HEK293 (cell line): ENCODE measurements around the gene UGT1A8.

Experiments used
- CTCF ChIA-PET: fragments of 350-600 bp; formaldehyde crosslinking; extraction: SDS; loops from one replicate; lab custom pipeline; 2021; ENCODE audit warnings: antibody characterized with exemption; lab: Yijun Ruan, JAX
- POLR2A ChIA-PET: fragments of 300-600 bp; formaldehyde crosslinking; extraction: SDS; loops from one replicate; lab custom pipeline; 2020; ENCODE audit warnings: antibody characterized with exemption, inconsistent platforms; lab: Yijun Ruan, JAX
- H3K27ac ChIP-seq: fragments of 200-500 bp; sonication (Bioruptor generic); 2 replicates; pipeline ENCODE4 v1.5.1; 2014; ENCODE audit warnings: low read depth, low read length, control low read depth, inconsistent platforms; ENCODE audit errors: extremely low read depth
- H3K36me3 ChIP-seq, 2 experiments: fragments of 200-500 bp in 1 of 2; sonication (Bioruptor generic) in 1 of 2; 1 replicate in 1 of 2; 2 replicates in 1 of 2; pipeline ENCODE4 v1.5.1; 2014 to 2017; ENCODE audit warnings: inconsistent platforms in 2 of 2, low read length in 2 of 2; ENCODE audit not compliant: control insufficient read depth in 2 of 2, insufficient read depth in 1 of 2
- H3K4me1 ChIP-seq: fragments of 200-500 bp; sonication (Bioruptor generic); 2 replicates; pipeline ENCODE4 v1.5.1; 2014; ENCODE audit warnings: mild to moderate bottlenecking, low read length, inconsistent platforms; ENCODE audit not compliant: control insufficient read depth, insufficient read depth
- H3K4me3 ChIP-seq: 2 replicates; pipeline ENCODE4 v1.5.1; 2011; ENCODE audit warnings: low read depth, mild to moderate bottlenecking, control low read depth, low read length, moderate library complexity
- H3K9me3 ChIP-seq: fragments of 200-500 bp; sonication (Bioruptor generic); 2 replicates; pipeline ENCODE4 v1.5.1; 2014; ENCODE audit warnings: low read depth, low read length, inconsistent platforms; ENCODE audit not compliant: control insufficient read depth, insufficient read depth
- BCL11B ChIP-seq: fragments of 450-650 bp; formaldehyde crosslinking; IDR thresholded peaks from 2 replicates; pipeline ENCODE4 v1.5.1; 2016; ENCODE audit warnings: low read depth, missing biosample characterization, missing genetic modification characterization
- EGR2 ChIP-seq: fragments of 450-650 bp; formaldehyde crosslinking; IDR thresholded peaks from 2 replicates; pipeline ENCODE4 v1.5.1; 2016; ENCODE audit warnings: low read depth, missing biosample characterization, missing genetic modification characterization
- GFI1B ChIP-seq: fragments of 450-650 bp; formaldehyde crosslinking; IDR thresholded peaks from 2 replicates; pipeline ENCODE4 v1.5.1; 2016; ENCODE audit warnings: missing biosample characterization, missing genetic modification characterization
- GLIS2 ChIP-seq: fragments of 450-650 bp; formaldehyde crosslinking; IDR thresholded peaks from 2 replicates; pipeline ENCODE4 v1.5.1; 2016; ENCODE audit warnings: missing biosample characterization, missing genetic modification characterization
- HOXC10 ChIP-seq: sonication (generic); formaldehyde crosslinking; IDR thresholded peaks from 2 replicates; pipeline ENCODE4 v1.8.1; 2023; ENCODE audit warnings: mild to moderate bottlenecking, missing genetic modification reagents
- KLF9 ChIP-seq: fragments of 450-650 bp; formaldehyde crosslinking; IDR thresholded peaks from 2 replicates; pipeline ENCODE4 v1.5.1; 2016; ENCODE audit warnings: missing biosample characterization, missing genetic modification characterization, low read depth
- MZF1 ChIP-seq: fragments of 450-650 bp; formaldehyde crosslinking; IDR thresholded peaks from 2 replicates; pipeline ENCODE4 v1.5.1; 2017; ENCODE audit warnings: missing biosample characterization, missing genetic modification characterization, borderline replicate concordance
- OSR2 ChIP-seq: fragments of 450-650 bp; formaldehyde crosslinking; IDR thresholded peaks from 2 replicates; pipeline ENCODE4 v1.5.1; 2016; ENCODE audit warnings: missing biosample characterization, missing genetic modification characterization
- PRDM4 ChIP-seq: fragments of 450-650 bp; formaldehyde crosslinking; IDR thresholded peaks from 2 replicates; pipeline ENCODE4 v1.5.1; 2017; ENCODE audit warnings: missing biosample characterization, missing genetic modification characterization
- SETDB1 ChIP-seq: IDR thresholded peaks from one replicate; pipeline ENCODE4 v1.6.1; 2017; ENCODE audit warnings: mild to moderate bottlenecking, low read length, moderate library complexity, mixed read lengths; ENCODE audit not compliant: insufficient read length
- YY2 ChIP-seq: fragments of 450-650 bp; formaldehyde crosslinking; IDR thresholded peaks from 2 replicates; pipeline ENCODE4 v1.5.1; 2016; ENCODE audit warnings: missing biosample characterization, missing genetic modification characterization
- ZFHX2 ChIP-seq: fragments of 450-650 bp; formaldehyde crosslinking; conservative IDR thresholded peaks from 2 replicates; pipeline ENCODE4 v1.5.1; 2016; ENCODE audit warnings: missing biosample characterization, missing genetic modification characterization
- ZFP3 ChIP-seq: fragments of 450-650 bp; formaldehyde crosslinking; IDR thresholded peaks from 2 replicates; pipeline ENCODE4 v1.5.1; 2016; ENCODE audit warnings: low read depth, missing biosample characterization, missing genetic modification characterization
- ZFP41 ChIP-seq: fragments of 450-650 bp; formaldehyde crosslinking; IDR thresholded peaks from 2 replicates; pipeline ENCODE4 v1.5.1; 2016; ENCODE audit warnings: missing biosample characterization, missing genetic modification characterization, borderline replicate concordance
- ZNF112 ChIP-seq: fragments of 450-650 bp; formaldehyde crosslinking; IDR thresholded peaks from 2 replicates; pipeline ENCODE4 v1.5.0; 2017; ENCODE audit warnings: missing biosample characterization, missing genetic modification characterization
- ZNF140 ChIP-seq: fragments of 450-650 bp; formaldehyde crosslinking; IDR thresholded peaks from 2 replicates; pipeline ENCODE4 v1.5.1; 2016; ENCODE audit warnings: missing biosample characterization, missing genetic modification characterization
- ZNF16 ChIP-seq: fragments of 450-650 bp; formaldehyde crosslinking; IDR thresholded peaks from 2 replicates; pipeline ENCODE4 v1.5.1; 2016; ENCODE audit warnings: low read depth, missing biosample characterization, missing genetic modification characterization
- ZNF2 ChIP-seq: fragments of 450-650 bp; formaldehyde crosslinking; IDR thresholded peaks from 2 replicates; pipeline ENCODE4 v1.5.1; 2016; ENCODE audit warnings: missing biosample characterization, missing genetic modification characterization
- ZNF214 ChIP-seq: fragments of 450-650 bp; formaldehyde crosslinking; IDR thresholded peaks from 2 replicates; pipeline ENCODE4 v1.5.1; 2017; ENCODE audit warnings: missing biosample characterization, mild to moderate bottlenecking, missing genetic modification characterization, borderline replicate concordance
- ZNF223 ChIP-seq: fragments of 450-650 bp; formaldehyde crosslinking; IDR thresholded peaks from 2 replicates; pipeline ENCODE4 v1.5.1; 2016; ENCODE audit warnings: missing biosample characterization, missing genetic modification characterization
- ZNF248 ChIP-seq: fragments of 450-650 bp; formaldehyde crosslinking; IDR thresholded peaks from 2 replicates; pipeline ENCODE4 v1.5.1; 2017; ENCODE audit warnings: missing biosample characterization, missing genetic modification characterization
- ZNF26 ChIP-seq: fragments of 450-650 bp; formaldehyde crosslinking; IDR thresholded peaks from 2 replicates; pipeline ENCODE4 v1.5.1; 2016; ENCODE audit warnings: missing biosample characterization, missing genetic modification characterization
- ZNF292 ChIP-seq: fragments of 450-650 bp; formaldehyde crosslinking; IDR thresholded peaks from 2 replicates; pipeline ENCODE4 v1.5.1; 2016; ENCODE audit warnings: low read depth, missing biosample characterization, missing genetic modification characterization, borderline replicate concordance
- ZNF350 ChIP-seq: fragments of 450-650 bp; formaldehyde crosslinking; IDR thresholded peaks from 2 replicates; pipeline ENCODE4 v1.5.0; 2017; ENCODE audit warnings: missing biosample characterization, mild to moderate bottlenecking, missing genetic modification characterization
- ZNF366 ChIP-seq: fragments of 450-650 bp; formaldehyde crosslinking; conservative IDR thresholded peaks from 2 replicates; pipeline ENCODE4 v1.5.1; 2016; ENCODE audit warnings: missing biosample characterization, missing genetic modification characterization
- ZNF530 ChIP-seq: fragments of 450-650 bp; formaldehyde crosslinking; IDR thresholded peaks from 2 replicates; pipeline ENCODE4 v1.5.1; 2016; ENCODE audit warnings: low read depth, missing biosample characterization, missing genetic modification characterization
- ZNF560 ChIP-seq: fragments of 450-650 bp; formaldehyde crosslinking; IDR thresholded peaks from 2 replicates; pipeline ENCODE4 v1.5.1; 2017; ENCODE audit warnings: missing biosample characterization, missing genetic modification characterization, borderline replicate concordance
- ZNF629 ChIP-seq: fragments of 450-650 bp; formaldehyde crosslinking; IDR thresholded peaks from 2 replicates; pipeline ENCODE4 v1.5.1; 2017; ENCODE audit warnings: missing biosample characterization, missing genetic modification characterization
- ZNF670 ChIP-seq: fragments of 450-650 bp; formaldehyde crosslinking; IDR thresholded peaks from 2 replicates; pipeline ENCODE4 v1.5.1; 2016; ENCODE audit warnings: missing biosample characterization, missing genetic modification characterization, low read depth
- ZNF76 ChIP-seq: fragments of 450-650 bp; formaldehyde crosslinking; IDR thresholded peaks from 2 replicates; pipeline ENCODE4; 2016; ENCODE audit warnings: low read depth, missing biosample characterization, missing genetic modification characterization, borderline replicate concordance
- ZNF785 ChIP-seq: fragments of 450-650 bp; formaldehyde crosslinking; IDR thresholded peaks from 2 replicates; pipeline ENCODE4 v1.5.1; 2016; ENCODE audit warnings: missing biosample characterization, missing genetic modification characterization
- ZNF830 ChIP-seq: fragments of 450-650 bp; IDR thresholded peaks from 2 replicates; pipeline ENCODE4 v1.5.0; 2018; ENCODE audit warnings: missing biosample characterization, missing genetic modification characterization, low read depth, mild to moderate bottlenecking, moderate library complexity
- ZNF837 ChIP-seq: fragments of 450-650 bp; formaldehyde crosslinking; IDR thresholded peaks from 2 replicates; pipeline ENCODE4 v1.5.1; 2016; ENCODE audit warnings: missing biosample characterization, missing genetic modification characterization
- ZSCAN5A ChIP-seq: fragments of 450-650 bp; formaldehyde crosslinking; IDR thresholded peaks from 2 replicates; pipeline ENCODE4 v1.5.1; 2016; ENCODE audit warnings: missing biosample characterization, missing genetic modification characterization

UGT1A8 gene

GRCh38 chr2:233816334-233816733 is 198.9 kb downstream of the UGT1A8 start:
- TF ChIP-seq SETDB1 (peak; percentile 17), ZNF366 (no peak), ZNF214 (tag by site-specific recombination) (no peak), ZNF2 (no peak), GFI1B (tag by site-specific recombination) (no peak), EGR2 (tag by site-specific recombination) (0 out of 2 replicates have a peak, but pooled peaks have one; percentile 7), ZNF140 (tag by site-specific recombination) (no peak), ZFHX2 (tag by site-specific recombination) (peak; percentile 42; the same call in 1 of the 2 replicates)
- Histone ChIP-seq H3K4me1 (peaks cover 5% of the 10 kb centered on the region; the same call in 1 of the 2 replicates), H3K27ac (no peak overlapping the region), H3K36me3 (no peaks in the 10 kb centered on the region), H3K4me3 (no peak overlapping the region), H3K9me3 (no peaks in the 10 kb centered on the region)
- ChIA-PET POLR2A (no interaction called here), CTCF (no interaction called here)

GRCh38 chr2:233816771-233817170 is 199.3 kb downstream of the UGT1A8 start:
- CTCF ChIA-PET = no interaction called here

GRCh38 chr2:233817361-233817911 is 200.0 kb downstream of the UGT1A8 start:
- no peaks in the 10 kb centered on the region for H3K9me3 ChIP-seq
- no peak for TF ChIP-seq BCL11B (tag by site-specific recombination)
- no peak for TF ChIP-seq GLIS2
- no peak for TF ChIP-seq MZF1 (tag by site-specific recombination)
- no peak for TF ChIP-seq ZNF140 (tag by site-specific recombination)
- no peak for TF ChIP-seq ZNF26 (tag by site-specific recombination)
- no peak for TF ChIP-seq PRDM4 (tag by site-specific recombination)
- TF ChIP-seq ZNF112 = no peak
- TF ChIP-seq ZNF670 (tag by site-specific recombination) = no peak
- no peak for TF ChIP-seq ZNF292
- TF ChIP-seq HOXC10 (CRISPR knock-in tag) = no peak
- no peak for TF ChIP-seq ZFP3 (tag by site-specific recombination)
- no peak for TF ChIP-seq ZSCAN5A
- TF ChIP-seq ZNF560 (tag by site-specific recombination) = no peak
- no peak for TF ChIP-seq ZFP41 (tag by site-specific recombination)
- TF ChIP-seq, all 188 proteins: peak for 0
- H3K27ac ChIP-seq = no peak overlapping the region
- H3K4me1 ChIP-seq = peaks cover 5% of the 10 kb centered on the region; the same call in 1 of the 2 replicates
- ChIA-PET CTCF (interaction anchor here (1.1 kb wide), 1 partner anchor 764 kb away, joined by 3 read pairs; no protein-coding TSS in a partner anchor), POLR2A (no interaction called here)
- no peak overlapping the region for H3K4me3 ChIP-seq
- no peaks in the 10 kb centered on the region for H3K36me3 ChIP-seq

More at GRCh38 chr2:233816771-233817170, 199.3 kb downstream of the UGT1A8 start:
- Histone ChIP-seq H3K4me3 (no peak overlapping the region), H3K4me1 (peaks cover 5% of the 10 kb centered on the region; the same call in 1 of the 2 replicates), H3K27ac (no peak overlapping the region), H3K36me3 (no peaks in the 10 kb centered on the region)
- no peak for TF ChIP-seq ZNF76 (tag by site-specific recombination)
- no peak for TF ChIP-seq ZNF785 (tag by site-specific recombination)
- no peak for TF ChIP-seq ZNF16
- no peak for TF ChIP-seq ZNF830 (tag by site-specific recombination)
- TF ChIP-seq ZNF629 = no peak
- no peak for TF ChIP-seq ZNF837 (tag by site-specific recombination)
- no peak for TF ChIP-seq KLF9 (tag by site-specific recombination)
- no peak for TF ChIP-seq ZNF223 (tag by site-specific recombination)
- no peak for TF ChIP-seq ZNF112
- TF ChIP-seq OSR2 = no peak
- TF ChIP-seq EGR2 (tag by site-specific recombination) = no peak
- no peak for TF ChIP-seq ZNF530 (tag by site-specific recombination)
- TF ChIP-seq YY2 (tag by site-specific recombination) = no peak
- no peak for TF ChIP-seq ZNF248 (tag by site-specific recombination)
- no peak for TF ChIP-seq ZNF350 (tag by site-specific recombination)
- TF ChIP-seq, all 188 proteins: peak for 0
- POLR2A ChIA-PET = no interaction called here
- no peaks in the 10 kb centered on the region for H3K9me3 ChIP-seq
